Type B pancreatic cell (in vitro differentiated cells): ENCODE measurements around the gene SSPN. TPM values are rescaled to one million over a fixed set of nuclear protein-coding genes. Genes with fewer than 3 reads are reported as not detected.

Experiments
- DNase-seq: peaks from one replicate; pipeline ENCODE4 v3.0.0; 2021; ENCODE audit warnings: mixed read lengths; ENCODE audit not compliant: unreplicated experiment; ENCODE audit errors: extremely low spot score
- H3K27ac Mint-ChIP-seq: 2 replicates; pipeline ENCODE4 v1.8.0; 2021; ENCODE audit warnings: mild to moderate bottlenecking, mixed read lengths
- H3K27me3 Mint-ChIP-seq: 2 replicates; pipeline ENCODE4 v1.8.0; 2021; ENCODE audit warnings: mixed read lengths
- H3K36me3 Mint-ChIP-seq: 2 replicates; pipeline ENCODE4 v1.8.0; 2021; ENCODE audit warnings: mixed read lengths
- H3K4me1 Mint-ChIP-seq: one replicate; pipeline ENCODE4 v1.8.0; 2021; ENCODE audit warnings: mixed read lengths; ENCODE audit not compliant: unreplicated experiment
- H3K4me3 Mint-ChIP-seq: 2 replicates; pipeline ENCODE4 v1.8.0; 2021; ENCODE audit warnings: mild to moderate bottlenecking, mixed read lengths
- H3K9me3 Mint-ChIP-seq: 2 replicates; pipeline ENCODE4 v1.8.0; 2021; ENCODE audit warnings: mixed read lengths
- CTCF ChIP-seq: fragments of 200-600 bp; sonication (generic); conservative IDR thresholded peaks from 2 replicates; pipeline ENCODE4 v1.5.0; 2021; ENCODE audit warnings: antibody characterized with exemption, mild to moderate bottlenecking
- total RNA-seq: library from RNA; stranded (reverse); gene quantifications from 2 replicates; pipeline ENCODE4 v1.2.1, GENCODE V29; 2021; ENCODE audit warnings: low replicate concordance

SSPN gene
- total RNA-seq, 1 donor from 2014 or later: 11.3 TPM

GRCh38 chr12:26196421-26196716 lies 996 bp downstream of the SSPN start:
- DNase-seq: no peak
- peaks cover 35% of the 10 kb centered on the region for H3K27me3 Mint-ChIP-seq
- H3K9me3 Mint-ChIP-seq: no peaks in the 10 kb centered on the region
- H3K4me1 Mint-ChIP-seq: peaks cover 4% of the 10 kb centered on the region
- no peak for TF ChIP-seq CTCF
- peak overlapping the region; percentile 86 for H3K27ac Mint-ChIP-seq
- peak overlapping the region; percentile 96 for H3K4me3 Mint-ChIP-seq
- no peaks in the 10 kb centered on the region for H3K36me3 Mint-ChIP-seq

DNA sequence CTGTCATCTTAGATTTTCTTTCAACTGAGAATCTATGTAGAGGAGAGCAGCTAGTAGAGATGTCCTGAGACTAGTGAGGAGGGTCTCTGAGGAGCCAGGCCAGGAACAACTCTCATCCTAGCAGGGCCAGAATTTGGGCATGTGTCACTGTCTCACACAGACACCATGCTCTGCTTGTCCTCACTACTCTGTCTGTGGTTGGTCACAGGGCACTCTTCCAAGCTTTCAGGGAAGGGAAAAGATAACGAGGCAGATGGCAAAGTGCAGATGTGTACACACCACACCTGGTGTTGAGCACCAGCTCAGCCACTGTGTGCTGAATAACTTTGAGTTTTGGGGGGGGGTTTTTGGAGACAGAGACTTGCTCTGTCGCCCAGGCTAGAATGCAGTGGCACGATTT lies 2.5 kb downstream of the SSPN start:
- DNase-seq: no peak
- H3K27me3 Mint-ChIP-seq: peaks cover 39% of the 10 kb centered on the region
- H3K36me3 Mint-ChIP-seq: peaks cover 4% of the 10 kb centered on the region

DNA sequence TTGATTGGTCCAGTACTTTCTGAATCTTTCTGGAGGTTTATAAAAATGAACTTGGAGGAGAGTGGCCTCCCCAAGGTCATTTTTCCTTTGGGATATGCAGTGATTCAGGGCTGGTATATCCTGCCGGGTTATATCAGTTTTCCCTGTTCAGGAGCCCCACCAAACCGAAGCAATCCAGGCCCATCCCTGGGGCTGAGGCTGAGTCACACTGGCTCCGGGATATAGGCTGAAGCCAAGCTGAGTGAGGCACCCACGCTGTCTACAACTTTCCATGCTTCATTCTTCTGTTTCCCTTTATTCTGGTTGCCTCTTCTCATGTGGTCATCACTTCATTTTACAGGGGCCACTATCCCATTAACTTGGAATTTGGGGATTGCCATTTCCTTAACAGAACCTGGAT lies 3.4 kb downstream of the SSPN start:
- Mint-ChIP-seq H3K9me3 (peaks cover 4% of the 10 kb centered on the region), H3K27me3 (peaks cover 42% of the 10 kb centered on the region), H3K36me3 (peaks cover 4% of the 10 kb centered on the region), H3K4me1 (peaks cover 4% of the 10 kb centered on the region), H3K4me3 (no peak overlapping the region), H3K27ac (no peak overlapping the region)
- TF ChIP-seq CTCF: no peak
- DNase-seq: no peak

More for the DNA sequence above, 2.5 kb downstream of the SSPN start:
- peaks cover 4% of the 10 kb centered on the region for H3K4me1 Mint-ChIP-seq
- no peak overlapping the region for H3K27ac Mint-ChIP-seq
- no peak for TF ChIP-seq CTCF
- H3K4me3 Mint-ChIP-seq: peak overlapping the region; percentile 42
- peaks cover 4% of the 10 kb centered on the region for H3K9me3 Mint-ChIP-seq

GRCh38 chr12:26203167-26203780 lies 7.9 kb downstream of the SSPN start:
- H3K27ac Mint-ChIP-seq: no peak overlapping the region
- DNase-seq: no peak
- H3K27me3 Mint-ChIP-seq: peaks cover 38% of the 10 kb centered on the region
- H3K4me3 Mint-ChIP-seq: no peak overlapping the region
- peaks cover 4% of the 10 kb centered on the region for H3K36me3 Mint-ChIP-seq
- no peak for TF ChIP-seq CTCF
- H3K4me1 Mint-ChIP-seq: no peaks in the 10 kb centered on the region
- peaks cover 4% of the 10 kb centered on the region for H3K9me3 Mint-ChIP-seq

DNA sequence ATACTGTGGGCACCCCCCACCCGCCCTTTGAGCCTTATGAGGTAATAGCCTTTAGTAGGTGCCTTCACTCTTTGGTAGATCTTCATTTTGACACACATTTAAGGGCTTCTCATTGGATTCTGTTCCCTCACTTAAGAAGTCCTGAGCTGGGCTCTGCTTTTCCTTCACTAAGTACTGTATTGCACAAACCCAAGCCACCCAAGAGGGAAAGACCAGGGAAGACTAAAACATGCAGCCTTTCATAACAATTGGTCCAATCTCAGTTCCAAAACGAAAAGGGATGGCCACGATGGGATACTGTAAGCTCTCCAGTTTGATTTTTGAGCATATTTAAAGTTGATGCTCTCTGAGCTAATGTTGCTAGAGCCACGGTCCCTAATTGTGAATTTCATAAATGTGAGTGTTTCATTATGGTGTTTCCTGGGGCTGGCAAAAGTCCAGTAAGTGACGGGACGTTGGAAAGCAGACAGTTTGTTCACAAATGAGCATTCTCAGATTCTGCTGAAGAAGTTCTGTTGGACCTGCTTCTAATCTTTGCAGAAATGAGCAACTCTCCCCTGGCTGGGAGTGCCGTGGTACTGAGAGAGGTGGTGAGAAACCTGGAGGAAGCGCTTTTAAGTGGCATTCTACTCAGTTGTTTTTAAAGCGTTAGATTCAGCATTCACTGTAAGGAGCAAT lies 9.4 kb downstream of the SSPN start:
- no peaks in the 10 kb centered on the region for H3K4me1 Mint-ChIP-seq
- peaks cover 4% of the 10 kb centered on the region for H3K9me3 Mint-ChIP-seq
- no peak overlapping the region for H3K4me3 Mint-ChIP-seq
- TF ChIP-seq CTCF: no peak
- H3K36me3 Mint-ChIP-seq: peaks cover 4% of the 10 kb centered on the region
- DNase-seq: no peak
- H3K27me3 Mint-ChIP-seq: peaks cover 38% of the 10 kb centered on the region
- no peak overlapping the region for H3K27ac Mint-ChIP-seq
